GM19193 (cell line): Measurements from ENCODE around the gene PFDN2.

Experiments used
- POLR2A ChIP-seq: IDR thresholded peaks from 4 replicates; pipeline ENCODE4 v1.6.1; 2011; ENCODE audit not compliant: insufficient read depth, insufficient read length; ENCODE audit errors: extremely low read depth

The PFDN2 gene

GRCh38 chr1:161095230-161095629 lies 22.6 kb downstream of the PFDN2 start:
- no peak for TF ChIP-seq POLR2A

- TF ChIP-seq POLR2A, result no peak
These were observed 23.4 kb downstream of the PFDN2 start for GRCh38 chr1:161094481-161094880.

- TF ChIP-seq POLR2A, result no peak
These were observed 25.2 kb downstream of the PFDN2 start for GRCh38 chr1:161092621-161093028.

GRCh38 chr1:161091796-161092507 lies 25.9 kb downstream of the PFDN2 start:
- no peak for TF ChIP-seq POLR2A

- TF ChIP-seq POLR2A, result no peak
These were observed 26.7 kb downstream of the PFDN2 start for GRCh38 chr1:161091093-161091492.

GRCh38 chr1:161090617-161091016 lies 27.2 kb downstream of the PFDN2 start:
- TF ChIP-seq POLR2A, result no peak

- no peak for TF ChIP-seq POLR2A
These were observed 27.9 kb downstream of the PFDN2 start for GRCh38 chr1:161089938-161090337.

- no peak for TF ChIP-seq POLR2A
These were observed 28.4 kb downstream of the PFDN2 start, which contains the start of gene NECTIN4 for GRCh38 chr1:161089251-161089924. NECTIN4 (minus strand) TSS chr1:161089558; CDS start chr1:161089296, 262 bp downstream.

GRCh38 chr1:161088587-161089110 lies 29.2 kb downstream of the PFDN2 start:
- TF ChIP-seq POLR2A, result no peak

- no peak for TF ChIP-seq POLR2A
These were observed 31.4 kb downstream of the PFDN2 start for GRCh38 chr1:161086457-161086856.

- TF ChIP-seq POLR2A, result no peak
These were observed 32.7 kb downstream of the PFDN2 start for GRCh38 chr1:161085165-161085564.

- no peak for TF ChIP-seq POLR2A
These were observed 33.2 kb downstream of the PFDN2 start for GRCh38 chr1:161084597-161084988.

- TF ChIP-seq POLR2A, result no peak
These were observed 33.9 kb downstream of the PFDN2 start for GRCh38 chr1:161083748-161084596.

GRCh38 chr1:161082996-161083747 lies 34.7 kb downstream of the PFDN2 start:
- no peak for TF ChIP-seq POLR2A
